H54 (cell line): ENCODE data around the gene ZFR2.
A peak's percentile ranks its signal among the peaks of the same experiment; 100 is the strongest.

Source experiments
- DNase-seq: peaks from one replicate; pipeline ENCODE4 v3.0.0; 2011; ENCODE audit warnings: low spot score, mixed read lengths; ENCODE audit not compliant: insufficient read length
- FAIRE-seq: peaks from 3 replicates; lab custom pipeline; 2011; peaks lifted over from hg19 to GRCh38; lab: Jason Lieb, UNC
- POLR2A ChIP-seq: IDR thresholded peaks from 2 replicates; pipeline ENCODE4 v1.6.1; 2011; ENCODE audit warnings: low read depth, mild to moderate bottlenecking, low read length

ZFR2 gene

GRCh38 chr19:3790209-3790734, 78.6 kb downstream of the ZFR2 start:
- FAIRE-seq = no peak
- DNase-seq = no peak
- no peak for TF ChIP-seq POLR2A

GRCh38 chr19:3788996-3789778, 79.7 kb downstream of the ZFR2 start:
- no peak for FAIRE-seq
- no peak for TF ChIP-seq POLR2A
- DNase-seq = no peak

GRCh38 chr19:3785938-3786824, 82.7 kb downstream of the ZFR2 start, which contains the start of gene MATK:
MATK (minus strand) TSS chr19:3786381; CDS start chr19:3785135, 1,246 bp downstream.
- no peak for FAIRE-seq
- TF ChIP-seq POLR2A = no peak
- no peak for DNase-seq

GRCh38 chr19:3785451-3785937, 83.3 kb downstream of the ZFR2 start:
- no peak for DNase-seq
- TF ChIP-seq POLR2A = no peak
- FAIRE-seq = no peak

GRCh38 chr19:3784607-3785450, 84.0 kb downstream of the ZFR2 start:
- TF ChIP-seq POLR2A = no peak
- FAIRE-seq (no peak), DNase-seq (peak; percentile 96)

- no peak for FAIRE-seq
- DNase-seq = no peak
- TF ChIP-seq POLR2A = no peak
Measured at GRCh38 chr19:3783660-3784584, 84.9 kb downstream of the ZFR2 start.

GRCh38 chr19:3782903-3783302, 85.9 kb downstream of the ZFR2 start:
- FAIRE-seq = no peak

GRCh38 chr19:3782330-3782729, 86.5 kb downstream of the ZFR2 start:
- DNase-seq (no peak), FAIRE-seq (no peak)
- TF ChIP-seq POLR2A = no peak

More at GRCh38 chr19:3782903-3783302, 85.9 kb downstream of the ZFR2 start:
- DNase-seq = no peak
- no peak for TF ChIP-seq POLR2A

GRCh38 chr19:3781603-3782002, 87.2 kb downstream of the ZFR2 start:
- TF ChIP-seq POLR2A = no peak
- DNase-seq (no peak), FAIRE-seq (no peak)

GRCh38 chr19:3780786-3781304, 88.0 kb downstream of the ZFR2 start:
- FAIRE-seq = no peak
- DNase-seq = no peak
- no peak for TF ChIP-seq POLR2A

GRCh38 chr19:3778899-3779723, 89.7 kb downstream of the ZFR2 start:
- no peak for TF ChIP-seq POLR2A
- no peak for FAIRE-seq
- no peak for DNase-seq
